ENCODE data around the gene PPP1R1B.

Gene PPP1R1B

GRCh38 chr17:39614545-39615157 lies 12.1 kb upstream of the PPP1R1B start:
- no peaks in the 10 kb centered on the region for H3F3A ChIP-seq (ENCODE audit: insufficient read depth, low read length)
- no peak overlapping the region for H3K4me3 ChIP-seq (ENCODE audit: low read length)
- H4K20me1 ChIP-seq (ENCODE audit: insufficient read depth, low read length) = no peaks in the 10 kb centered on the region
- 0 out of 2 replicates have a peak, but pooled peaks cover 3% of the 10 kb centered on the region for H3K4me1 ChIP-seq (ENCODE audit: low read length)
- no peak overlapping the region for H3K27ac ChIP-seq (ENCODE audit: low read length)
- TF ChIP-seq EZH2phosphoT487 (IDR thresholded peaks at IDR 0.05; ENCODE audit: low read length) (no peak), EZH2 (optimal IDR thresholded peaks at IDR 0.05; ENCODE audit: low read depth, low read length) (no peak), CTCF (IDR thresholded peaks at IDR 0.05; ENCODE audit: low read length) (no peak)
- H3K9me2 ChIP-seq (replicated peaks; ENCODE audit: insufficient read depth, low read length) = no peaks in the 10 kb centered on the region
- no peaks in the 10 kb centered on the region for H3K9me3 ChIP-seq (replicated peaks; ENCODE audit: insufficient read depth, low read length)
- no peaks in the 10 kb centered on the region for H3K36me3 ChIP-seq (replicated peaks; ENCODE audit: insufficient read depth, low read length)
- H2AFZ ChIP-seq (ENCODE audit: low read length) = no peak overlapping the region
- H3K9ac ChIP-seq (ENCODE audit: low read length) = no peak overlapping the region
- DNase-seq = no peak
- H3K27me3 ChIP-seq (replicated peaks; ENCODE audit: insufficient read depth, low read length) = peaks cover 23% of the 10 kb centered on the region
- H3K4me2 ChIP-seq (ENCODE audit: low read depth, low read length) = no peak overlapping the region
- H3K79me2 ChIP-seq (ENCODE audit: low read length) = no peaks in the 10 kb centered on the region

- DNase-seq = no peak
- no peaks in the 10 kb centered on the region for H3K9me3 ChIP-seq (replicated peaks; ENCODE audit: insufficient read depth, low read length)
- H3K4me2 ChIP-seq (ENCODE audit: low read depth, low read length) = no peak overlapping the region
These were observed 11.3 kb upstream of the PPP1R1B start for GRCh38 chr17:39615434-39615833.

GRCh38 chr17:39617100-39617445 lies 9.7 kb upstream of the PPP1R1B start:
- H4K20me1 ChIP-seq (ENCODE audit: insufficient read depth, low read length) = no peaks in the 10 kb centered on the region
- 0 out of 2 replicates have a peak, but pooled peaks cover 3% of the 10 kb centered on the region for H3K4me1 ChIP-seq (ENCODE audit: low read length)
- peaks cover 1% of the 10 kb centered on the region; the same call in 1 of the 2 replicates for H3F3A ChIP-seq (ENCODE audit: insufficient read depth, low read length)
- no peak overlapping the region for H3K9ac ChIP-seq (ENCODE audit: low read length)
- no peaks in the 10 kb centered on the region for H3K36me3 ChIP-seq (replicated peaks; ENCODE audit: insufficient read depth, low read length)
- peaks cover 13% of the 10 kb centered on the region for H3K27me3 ChIP-seq (replicated peaks; ENCODE audit: insufficient read depth, low read length)
- TF ChIP-seq EZH2phosphoT487 (IDR thresholded peaks at IDR 0.05; ENCODE audit: low read length) = no peak
- TF ChIP-seq EZH2 (optimal IDR thresholded peaks at IDR 0.05; ENCODE audit: low read depth, low read length) = no peak
- no peak for TF ChIP-seq CTCF (IDR thresholded peaks at IDR 0.05; ENCODE audit: low read length)
- peak overlapping the region; percentile 79; the same call in 1 of the 2 replicates for H3K4me2 ChIP-seq (ENCODE audit: low read depth, low read length)
- no peak overlapping the region for H3K27ac ChIP-seq (ENCODE audit: low read length)
- H3K79me2 ChIP-seq (ENCODE audit: low read length) = no peaks in the 10 kb centered on the region
- DNase-seq = no peak
- peak overlapping the region; percentile 43; the same call in 1 of the 2 replicates for H3K4me3 ChIP-seq (ENCODE audit: low read length)
- H2AFZ ChIP-seq (ENCODE audit: low read length) = peak overlapping the region; percentile 79; the same call in 1 of the 2 replicates
- H3K9me3 ChIP-seq (replicated peaks; ENCODE audit: insufficient read depth, low read length) = no peaks in the 10 kb centered on the region
- H3K9me2 ChIP-seq (replicated peaks; ENCODE audit: insufficient read depth, low read length) = no peaks in the 10 kb centered on the region

More at GRCh38 chr17:39615434-39615833, 11.3 kb upstream of the PPP1R1B start:
- H4K20me1 ChIP-seq (ENCODE audit: insufficient read depth, low read length) = no peaks in the 10 kb centered on the region
- TF ChIP-seq CTCF (IDR thresholded peaks at IDR 0.05; ENCODE audit: low read length) (no peak), EZH2phosphoT487 (IDR thresholded peaks at IDR 0.05; ENCODE audit: low read length) (no peak), EZH2 (optimal IDR thresholded peaks at IDR 0.05; ENCODE audit: low read depth, low read length) (no peak)
- no peaks in the 10 kb centered on the region for H3K79me2 ChIP-seq (ENCODE audit: low read length)
- no peaks in the 10 kb centered on the region for H3K36me3 ChIP-seq (replicated peaks; ENCODE audit: insufficient read depth, low read length)
- H2AFZ ChIP-seq (ENCODE audit: low read length) = no peak overlapping the region
- H3K9ac ChIP-seq (ENCODE audit: low read length) = no peak overlapping the region
- H3K4me1 ChIP-seq (ENCODE audit: low read length) = 0 out of 2 replicates have a peak, but pooled peaks cover 3% of the 10 kb centered on the region
- no peak overlapping the region for H3K27ac ChIP-seq (ENCODE audit: low read length)
- H3K9me2 ChIP-seq (replicated peaks; ENCODE audit: insufficient read depth, low read length) = no peaks in the 10 kb centered on the region
- H3K4me3 ChIP-seq (ENCODE audit: low read length) = no peak overlapping the region
- peaks cover 20% of the 10 kb centered on the region for H3K27me3 ChIP-seq (replicated peaks; ENCODE audit: insufficient read depth, low read length)
- H3F3A ChIP-seq (ENCODE audit: insufficient read depth, low read length) = no peaks in the 10 kb centered on the region

Data from MM.1S (cell line).